ENCODE data around the gene COQ4.
"Not testable (repeated sequence)": the region's sequence is repeated elsewhere in the genome, so short reads cannot be mapped to it uniquely, and the experiment has no call there.

The COQ4 gene

GRCh38 chr9:128322404-128323211 lies at the start of gene COQ4, which contains the start of gene TRUB2:
Gene COQ4, plus strand, starts transcription at chr9:128322839. Its CDS starts 20 bp downstream, at chr9:128322859.
Gene TRUB2, minus strand, starts transcription at chr9:128322447. Its CDS starts 39 bp downstream, at chr9:128322408.
- peak; percentile 89 for DNase-seq

GRCh38 chr9:128274245-128274644 lies 48.4 kb upstream of the COQ4 start:
- no peak for DNase-seq

- peak; percentile 35 for DNase-seq
Measured at GRCh38 chr9:128275198-128276007, 47.2 kb upstream of the COQ4 start, which contains the start of gene GOLGA2. Gene GOLGA2, minus strand, starts transcription at chr9:128276007. Its CDS starts 31 bp downstream, at chr9:128275976.

- peak; percentile 100 for DNase-seq
Measured at GRCh38 chr9:128276008-128276573, 46.5 kb upstream of the COQ4 start, which contains the start of gene SWI5. Gene SWI5, plus strand, starts transcription at chr9:128276276.

GRCh38 chr9:128276574-128277270 lies 45.9 kb upstream of the COQ4 start:
- no peak for DNase-seq

- not testable (repeated sequence) for DNase-seq
Measured at GRCh38 chr9:128279088-128280073, 43.3 kb upstream of the COQ4 start.

- DNase-seq = no peak
Measured at GRCh38 chr9:128280084-128280622, 42.5 kb upstream of the COQ4 start.

- DNase-seq = no peak
Measured at GRCh38 chr9:128282500-128282899, 40.1 kb upstream of the COQ4 start.

GRCh38 chr9:128285033-128285784 lies 37.4 kb upstream of the COQ4 start:
- DNase-seq = no peak

- no peak for DNase-seq
Measured at GRCh38 chr9:128286440-128286839, 36.2 kb upstream of the COQ4 start.

- no peak for DNase-seq
Measured at GRCh38 chr9:128288273-128289004, 34.2 kb upstream of the COQ4 start.

GRCh38 chr9:128292009-128292408 lies 30.6 kb upstream of the COQ4 start:
- DNase-seq = no peak

GRCh38 chr9:128293091-128293490 lies 29.5 kb upstream of the COQ4 start:
- DNase-seq = no peak

GRCh38 chr9:128294142-128294541 lies 28.5 kb upstream of the COQ4 start:
- no peak for DNase-seq

- no peak for DNase-seq
Measured at GRCh38 chr9:128296340-128297220, 26.1 kb upstream of the COQ4 start.

- DNase-seq = no peak
Measured at GRCh38 chr9:128297221-128297773, 25.3 kb upstream of the COQ4 start.

GRCh38 chr9:128298535-128299482 lies 23.8 kb upstream of the COQ4 start:
- DNase-seq = no peak
